SK-N-SH treated with all-trans-retinoic acid at 6 μM for 48 hours (cell line): ENCODE data around the gene PRRG4.

Source experiments
- ATAC-seq: fragments of 200-7000 bp; cut with Tn5 transposase; 3 replicates; pipeline ENCODE4 v1.9.1; 2020; ENCODE audit warnings: mild to moderate bottlenecking, moderate library complexity
- ARNTL ChIP-seq: fragments of 450-650 bp; formaldehyde crosslinking; IDR thresholded peaks from 2 replicates; pipeline ENCODE4 v1.5.0; 2020; ENCODE audit warnings: low read depth, mild to moderate bottlenecking, moderate library complexity, borderline replicate concordance
- BACH2 ChIP-seq: fragments of 250-450 bp; sonication (Bioruptor Pico); IDR thresholded peaks from 2 replicates; pipeline ENCODE4 v1.9.0; 2021; ENCODE audit warnings: mild to moderate bottlenecking, borderline replicate concordance
- CSDC2 ChIP-seq: fragments of 250-450 bp; sonication (Bioruptor Pico); IDR thresholded peaks from 2 replicates; pipeline ENCODE4 v1.5.0; 2020; ENCODE audit warnings: mild to moderate bottlenecking, moderate library complexity
- ESRRG ChIP-seq: fragments of 250-450 bp; sonication (Bioruptor Pico); IDR thresholded peaks from 2 replicates; pipeline ENCODE4 v1.6.1; 2021; ENCODE audit warnings: mild to moderate bottlenecking
- GLIS3 ChIP-seq: fragments of 250-450 bp; sonication (Bioruptor Pico); IDR thresholded peaks from 2 replicates; pipeline ENCODE4 v1.5.0; 2020; ENCODE audit warnings: mild to moderate bottlenecking, moderate library complexity
- ISL1 ChIP-seq: fragments of 250-450 bp; sonication (Bioruptor Pico); IDR thresholded peaks from 2 replicates; pipeline ENCODE4 v2.1.2; 2022; ENCODE audit warnings: mild to moderate bottlenecking, moderate library complexity
- PPARA ChIP-seq: fragments of 250-450 bp; sonication (Bioruptor Pico); IDR thresholded peaks from 2 replicates; pipeline ENCODE4 v1.5.0; 2020; ENCODE audit warnings: mild to moderate bottlenecking, borderline replicate concordance
- RARB ChIP-seq: fragments of 250-450 bp; sonication (Bioruptor Pico); IDR thresholded peaks from 2 replicates; pipeline ENCODE4 v1.8.0; 2021; ENCODE audit warnings: mild to moderate bottlenecking, moderate library complexity
- SNAI2 ChIP-seq: fragments of 250-450 bp; sonication (Bioruptor Pico); IDR thresholded peaks from 2 replicates; pipeline ENCODE4 v1.5.0; 2020; ENCODE audit warnings: mild to moderate bottlenecking, moderate library complexity
- TCF4 ChIP-seq: fragments of 250-450 bp; sonication (Bioruptor Pico); IDR thresholded peaks from 2 replicates; pipeline ENCODE4 v1.8.0; 2021; ENCODE audit warnings: mild to moderate bottlenecking, moderate library complexity, borderline replicate concordance
- TOX ChIP-seq: fragments of 250-450 bp; sonication (Bioruptor Pico); IDR thresholded peaks from 2 replicates; pipeline ENCODE4 v1.8.0; 2021; ENCODE audit warnings: mild to moderate bottlenecking, moderate library complexity, borderline replicate concordance
- ZC3H10 ChIP-seq: fragments of 250-450 bp; sonication (Bioruptor Pico); IDR thresholded peaks from 2 replicates; pipeline ENCODE4 v1.5.1; 2021; ENCODE audit warnings: mild to moderate bottlenecking, moderate library complexity
- ZFP3 ChIP-seq: fragments of 250-450 bp; sonication (Bioruptor Pico); IDR thresholded peaks from 2 replicates; pipeline ENCODE4 v1.5.0; 2020; ENCODE audit warnings: mild to moderate bottlenecking, moderate library complexity
- ZFP30 ChIP-seq: fragments of 450-650 bp; formaldehyde crosslinking; IDR thresholded peaks from 2 replicates; pipeline ENCODE4 v1.5.0; 2022; ENCODE audit warnings: mild to moderate bottlenecking, moderate library complexity
- ZNF565 ChIP-seq: fragments of 450-650 bp; formaldehyde crosslinking; conservative IDR thresholded peaks from 2 replicates; pipeline ENCODE4 v1.5.0; 2020; ENCODE audit warnings: low read depth, mild to moderate bottlenecking, moderate library complexity
- ZNF70 ChIP-seq: fragments of 450-650 bp; formaldehyde crosslinking; IDR thresholded peaks from 2 replicates; pipeline ENCODE4 v1.5.0; 2020; ENCODE audit warnings: mild to moderate bottlenecking, moderate library complexity
- ZNF8 ChIP-seq: fragments of 450-650 bp; formaldehyde crosslinking; IDR thresholded peaks from 2 replicates; pipeline ENCODE4 v1.5.0; 2020; ENCODE audit warnings: mild to moderate bottlenecking, moderate library complexity
- TF ChIP-seq, protein P1 (sequence below): fragments of 250-450 bp; sonication (Bioruptor Pico); IDR thresholded peaks from 2 replicates; pipeline ENCODE4 v1.5.1; 2021; ENCODE audit warnings: mild to moderate bottlenecking, moderate library complexity
- TF ChIP-seq, protein P2 (sequence below): fragments of 250-450 bp; sonication (Bioruptor Pico); IDR thresholded peaks from 2 replicates; pipeline ENCODE4 v1.8.0; 2020; ENCODE audit warnings: mild to moderate bottlenecking, moderate library complexity, borderline replicate concordance
- TF ChIP-seq, protein P3 (sequence below): fragments of 250-450 bp; sonication (Bioruptor Pico); IDR thresholded peaks from 2 replicates; pipeline ENCODE4 v1.5.1; 2020; ENCODE audit warnings: low read depth, mild to moderate bottlenecking, moderate library complexity

The PRRG4 gene

DNA sequence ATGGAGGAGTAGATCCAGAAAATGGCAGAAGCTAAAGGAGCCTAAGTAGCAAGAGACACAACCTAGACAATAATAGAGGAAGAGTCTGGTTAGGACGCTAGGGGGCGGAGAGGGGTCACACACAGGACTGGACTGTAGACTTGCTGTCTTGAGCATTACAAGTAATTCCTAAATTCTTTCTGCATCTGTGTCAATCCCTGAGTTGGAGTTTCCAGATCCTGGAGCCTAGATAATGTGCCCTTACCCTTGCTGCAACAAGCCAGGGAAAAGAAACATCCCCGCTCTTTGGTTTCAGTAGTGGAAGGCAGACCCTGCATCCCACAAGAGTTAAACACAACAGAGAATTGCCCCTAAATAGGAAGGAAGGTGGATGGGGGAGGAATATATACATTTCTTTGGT, 20.4 kb upstream of the PRRG4 start (continued):
- TF ChIP-seq, protein P1, sequence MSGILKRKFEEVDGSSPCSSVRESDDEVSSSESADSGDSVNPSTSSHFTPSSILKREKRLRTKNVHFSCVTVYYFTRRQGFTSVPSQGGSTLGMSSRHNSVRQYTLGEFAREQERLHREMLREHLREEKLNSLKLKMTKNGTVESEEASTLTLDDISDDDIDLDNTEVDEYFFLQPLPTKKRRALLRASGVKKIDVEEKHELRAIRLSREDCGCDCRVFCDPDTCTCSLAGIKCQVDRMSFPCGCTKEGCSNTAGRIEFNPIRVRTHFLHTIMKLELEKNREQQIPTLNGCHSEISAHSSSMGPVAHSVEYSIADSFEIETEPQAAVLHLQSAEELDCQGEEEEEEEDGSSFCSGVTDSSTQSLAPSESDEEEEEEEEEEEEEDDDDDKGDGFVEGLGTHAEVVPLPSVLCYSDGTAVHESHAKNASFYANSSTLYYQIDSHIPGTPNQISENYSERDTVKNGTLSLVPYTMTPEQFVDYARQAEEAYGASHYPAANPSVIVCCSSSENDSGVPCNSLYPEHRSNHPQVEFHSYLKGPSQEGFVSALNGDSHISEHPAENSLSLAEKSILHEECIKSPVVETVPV (CRISPR knock-in tag) = no peak
- TF ChIP-seq, protein P2, sequence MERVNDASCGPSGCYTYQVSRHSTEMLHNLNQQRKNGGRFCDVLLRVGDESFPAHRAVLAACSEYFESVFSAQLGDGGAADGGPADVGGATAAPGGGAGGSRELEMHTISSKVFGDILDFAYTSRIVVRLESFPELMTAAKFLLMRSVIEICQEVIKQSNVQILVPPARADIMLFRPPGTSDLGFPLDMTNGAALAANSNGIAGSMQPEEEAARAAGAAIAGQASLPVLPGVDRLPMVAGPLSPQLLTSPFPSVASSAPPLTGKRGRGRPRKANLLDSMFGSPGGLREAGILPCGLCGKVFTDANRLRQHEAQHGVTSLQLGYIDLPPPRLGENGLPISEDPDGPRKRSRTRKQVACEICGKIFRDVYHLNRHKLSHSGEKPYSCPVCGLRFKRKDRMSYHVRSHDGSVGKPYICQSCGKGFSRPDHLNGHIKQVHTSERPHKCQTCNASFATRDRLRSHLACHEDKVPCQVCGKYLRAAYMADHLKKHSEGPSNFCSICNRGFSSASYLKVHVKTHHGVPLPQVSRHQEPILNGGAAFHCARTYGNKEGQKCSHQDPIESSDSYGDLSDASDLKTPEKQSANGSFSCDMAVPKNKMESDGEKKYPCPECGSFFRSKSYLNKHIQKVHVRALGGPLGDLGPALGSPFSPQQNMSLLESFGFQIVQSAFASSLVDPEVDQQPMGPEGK (CRISPR knock-in tag) = no peak
- no peak for TF ChIP-seq ISL1 (CRISPR knock-in tag)

DNA sequence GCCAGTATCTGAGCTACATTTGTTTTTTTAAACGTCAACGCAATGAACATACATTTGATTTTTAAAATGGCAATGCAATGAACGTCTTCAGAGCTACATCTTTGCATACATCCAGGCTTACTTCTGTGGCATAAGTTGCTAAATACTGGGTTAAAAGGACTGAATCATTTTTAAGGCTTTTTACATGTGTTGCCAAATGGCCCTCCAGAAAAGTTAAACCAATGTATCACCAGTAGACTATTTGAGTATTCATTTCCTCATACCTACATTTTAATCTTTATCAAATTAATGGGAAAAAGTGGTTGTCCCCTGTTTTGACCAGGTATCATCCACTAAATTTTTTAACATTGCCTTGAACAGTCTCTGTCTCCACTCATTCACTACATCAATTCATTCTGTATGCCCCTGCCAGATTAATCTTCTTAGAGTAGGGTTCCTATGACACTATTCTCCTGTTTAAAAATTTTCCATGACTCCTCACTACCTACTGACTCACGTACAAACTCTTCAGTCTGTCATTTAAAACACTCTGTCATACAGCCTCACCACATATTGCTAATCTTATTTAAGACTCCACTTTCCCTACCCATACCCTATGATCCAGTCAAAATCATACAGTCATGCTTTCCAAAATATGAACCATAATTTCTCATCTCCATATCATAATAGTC, 12.4 kb upstream of the PRRG4 start:
- no peak for TF ChIP-seq ARNTL
- TF ChIP-seq, all 23 proteins: peak for 0

DNA sequence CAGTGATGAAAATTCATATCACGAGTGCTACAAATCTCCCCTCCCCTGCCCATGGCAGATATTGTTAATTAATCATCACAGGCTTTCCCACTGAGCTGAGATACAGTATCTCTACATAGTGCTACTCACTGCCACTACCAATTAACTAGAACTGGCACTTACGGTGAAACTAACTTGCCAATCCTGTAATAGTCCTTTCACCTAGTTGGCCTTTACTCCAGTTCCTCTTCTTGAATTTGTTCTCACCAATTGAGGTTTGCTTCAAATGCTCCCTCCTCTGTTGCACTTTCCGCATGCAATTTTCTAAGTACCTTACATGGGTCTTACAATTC, 11.9 kb upstream of the PRRG4 start:
- TF ChIP-seq ZNF70 (CRISPR knock-in tag) = no peak
- no peak for TF ChIP-seq GLIS3 (CRISPR knock-in tag)
- TF ChIP-seq TCF4 (CRISPR knock-in tag) = no peak
- TF ChIP-seq ZC3H10 (CRISPR knock-in tag) = no peak
- TF ChIP-seq, protein P3, sequence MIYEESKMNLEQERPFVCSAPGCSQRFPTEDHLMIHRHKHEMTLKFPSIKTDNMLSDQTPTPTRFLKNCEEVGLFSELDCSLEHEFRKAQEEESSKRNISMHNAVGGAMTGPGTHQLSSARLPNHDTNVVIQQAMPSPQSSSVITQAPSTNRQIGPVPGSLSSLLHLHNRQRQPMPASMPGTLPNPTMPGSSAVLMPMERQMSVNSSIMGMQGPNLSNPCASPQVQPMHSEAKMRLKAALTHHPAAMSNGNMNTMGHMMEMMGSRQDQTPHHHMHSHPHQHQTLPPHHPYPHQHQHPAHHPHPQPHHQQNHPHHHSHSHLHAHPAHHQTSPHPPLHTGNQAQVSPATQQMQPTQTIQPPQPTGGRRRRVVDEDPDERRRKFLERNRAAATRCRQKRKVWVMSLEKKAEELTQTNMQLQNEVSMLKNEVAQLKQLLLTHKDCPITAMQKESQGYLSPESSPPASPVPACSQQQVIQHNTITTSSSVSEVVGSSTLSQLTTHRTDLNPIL = no peak
- no peak for TF ChIP-seq ISL1 (CRISPR knock-in tag)
- no peak for TF ChIP-seq PPARA
- no peak for TF ChIP-seq CSDC2
- TF ChIP-seq, protein P1 (CRISPR knock-in tag) = no peak
- TF ChIP-seq ZNF565 = no peak
- TF ChIP-seq ZFP3 (CRISPR knock-in tag) = no peak
- TF ChIP-seq BACH2 (CRISPR knock-in tag) = no peak
- TF ChIP-seq ZNF8 (CRISPR knock-in tag) = no peak
- ATAC-seq = no peak; the same call in 2 of the 3 replicates

More for the DNA sequence above, 12.4 kb upstream of the PRRG4 start:
- peak; percentile 51; the same call in 2 of the 3 replicates for ATAC-seq

DNA sequence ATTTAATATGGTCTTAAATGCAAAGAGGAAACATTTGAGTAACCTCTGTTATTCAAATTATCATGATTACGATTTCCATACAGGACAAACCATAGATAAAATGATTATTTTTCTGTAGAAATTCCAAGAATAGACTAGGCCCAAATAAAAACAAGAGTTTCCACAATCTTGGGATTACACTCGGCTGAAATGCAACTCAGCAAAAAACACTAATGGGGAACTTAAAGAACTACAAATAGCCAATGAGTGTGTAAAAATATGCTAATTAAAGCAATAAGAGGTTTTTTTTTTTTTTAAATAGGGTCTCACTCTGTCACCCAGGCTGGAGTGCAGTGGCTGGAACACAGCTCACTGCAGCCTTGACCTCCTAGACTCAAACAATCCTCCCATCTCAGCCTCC, 10.5 kb upstream of the PRRG4 start:
- ATAC-seq = no peak
- no peak for TF ChIP-seq ESRRG (CRISPR knock-in tag)
- no peak for TF ChIP-seq TCF4 (CRISPR knock-in tag)
- TF ChIP-seq, protein P3 = no peak
- no peak for TF ChIP-seq ISL1 (CRISPR knock-in tag)
- no peak for TF ChIP-seq BACH2 (CRISPR knock-in tag)
- TF ChIP-seq, protein P2 (CRISPR knock-in tag) = no peak
- TF ChIP-seq ZFP30 (CRISPR knock-in tag) = no peak
- TF ChIP-seq, protein P1 (CRISPR knock-in tag) = no peak
- TF ChIP-seq SNAI2 = no peak
- TF ChIP-seq CSDC2 = no peak
- no peak for TF ChIP-seq ZNF8 (CRISPR knock-in tag)
- TF ChIP-seq TOX (CRISPR knock-in tag) = no peak
- TF ChIP-seq PPARA = no peak
- TF ChIP-seq GLIS3 (CRISPR knock-in tag) = no peak
- no peak for TF ChIP-seq ARNTL
- TF ChIP-seq RARB (CRISPR knock-in tag) = no peak
